Ascending aorta (tissue), 2 donors: Measurements from ENCODE around the gene CFAP91. TPM values are rescaled to one million over a fixed set of nuclear protein-coding genes. Genes with fewer than 3 reads are reported as not detected.
A peak's percentile ranks its signal among the peaks of the same experiment; 100 is the strongest.

ENCODE experiments used
- DNase-seq, 2 donors: peaks; one replicate each; pipeline ENCODE4 v3.0.0-alpha.2; 2019; ENCODE audit warnings: low spot score in 2 of 2
- H3K27ac ChIP-seq, 2 donors: fragments of 200-600 bp; sonication (generic); one replicate each; pipeline ENCODE4 v1.5.1; 2016 to 2017; ENCODE audit warnings: mild to moderate bottlenecking in 1 of 2
- H3K27me3 ChIP-seq: fragments of 200-600 bp; sonication (generic); one replicate; pipeline ENCODE4 v1.5.1; 2017
- H3K36me3 ChIP-seq, 2 donors: fragments of 200-600 bp; sonication (generic); one replicate each; pipeline ENCODE4 v1.5.1; 2016
- H3K4me1 ChIP-seq, 2 donors: fragments of 200-600 bp; sonication (generic); one replicate each; pipeline ENCODE4 v1.5.1; 2016 to 2017; ENCODE audit warnings: mild to moderate bottlenecking in 1 of 2
- H3K4me3 ChIP-seq, 2 donors: fragments of 200-600 bp; sonication (generic); one replicate each; pipeline ENCODE4 v1.5.1; 2016 to 2017; ENCODE audit warnings: mild to moderate bottlenecking in 1 of 2
- H3K9me3 ChIP-seq, 2 donors: fragments of 200-600 bp; sonication (generic); one replicate each; pipeline ENCODE4 v1.5.1; 2016
- intact Hi-C: fragments of 100-400 bp; cut with DNase I; formaldehyde crosslinking; loops from one replicate; pipeline ENCODE4 v1.15.1; 2023
- total RNA-seq: library from RNA; depleted of rRNA; stranded (reverse); fragments of >200 nt; gene quantifications from one replicate; pipeline ENCODE4 v1.1.0, GENCODE V29; 2016
- TF ChIP-seq, protein P1 (sequence below), 3 experiments: fragments of 200-600 bp in 2 of 3; fragments of 450-650 bp in 1 of 3; sonication (generic) in 2 of 3; IDR thresholded peaks; one replicate each; pipeline ENCODE4 v1.5.1; 2016 to 2019; ENCODE audit warnings: antibody characterized with exemption in 3 of 3, mild to moderate bottlenecking in 1 of 3, moderate library complexity in 1 of 3

Gene CFAP91
- total RNA-seq, 1 donor from 2014 or later: 3.5 TPM

DNA sequence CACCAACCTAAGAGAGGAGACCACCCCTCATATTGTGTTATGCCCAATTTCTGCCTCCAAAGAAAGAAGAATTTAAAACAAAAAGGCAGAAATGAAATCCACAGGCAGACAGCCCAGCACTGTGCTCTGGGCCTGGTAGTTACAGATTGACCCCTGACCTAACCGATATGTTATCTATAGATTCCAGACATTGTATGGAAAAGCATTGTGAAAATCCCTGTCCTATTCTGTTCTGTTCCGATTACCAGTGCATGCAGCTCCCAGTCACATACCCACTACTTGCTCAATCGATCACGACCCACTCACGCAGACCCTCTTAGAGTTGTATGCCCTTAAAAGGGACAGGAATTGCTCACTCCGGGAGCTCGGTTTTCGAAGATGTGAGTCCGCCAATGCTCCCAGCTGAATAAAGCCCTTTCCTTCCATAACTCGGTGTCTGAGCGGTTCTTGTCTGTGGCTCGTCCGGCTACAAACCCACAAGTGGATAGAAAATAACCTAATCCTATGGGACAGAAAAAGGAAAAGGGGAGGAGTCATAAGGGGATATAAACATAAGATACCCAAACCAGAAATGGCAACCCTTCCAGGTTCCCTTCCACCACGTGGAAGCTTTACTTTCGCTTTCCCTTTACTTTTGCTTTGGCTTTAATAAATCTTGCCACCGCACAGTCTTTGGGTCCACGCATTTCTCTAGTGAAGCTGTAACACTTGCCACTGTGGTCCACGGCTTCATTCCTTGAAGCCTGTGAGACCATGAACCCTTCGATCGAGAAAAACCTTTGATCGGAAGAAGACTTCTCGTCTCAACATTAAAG, 1.7 kb upstream of the CFAP91 start:
- no peak for DNase-seq
- intact Hi-C loops: loop anchor here (5.0 to 10.0 kb wide), 4 partner anchors 396 to 894 kb away; partner anchors contain the start of genes B4GALT4 and NDUFB4
- Histone ChIP-seq H3K9me3 (no peaks in the 10 kb centered on the region), H3K36me3 (no peaks in the 10 kb centered on the region), H3K4me1 (peaks cover 0 to 5% of the 10 kb centered on the region in 2 donors), H3K27me3 (peaks cover 3% of the 10 kb centered on the region), H3K4me3 (no peak overlapping the region), H3K27ac (no peak overlapping the region)
- TF ChIP-seq, protein P1, sequence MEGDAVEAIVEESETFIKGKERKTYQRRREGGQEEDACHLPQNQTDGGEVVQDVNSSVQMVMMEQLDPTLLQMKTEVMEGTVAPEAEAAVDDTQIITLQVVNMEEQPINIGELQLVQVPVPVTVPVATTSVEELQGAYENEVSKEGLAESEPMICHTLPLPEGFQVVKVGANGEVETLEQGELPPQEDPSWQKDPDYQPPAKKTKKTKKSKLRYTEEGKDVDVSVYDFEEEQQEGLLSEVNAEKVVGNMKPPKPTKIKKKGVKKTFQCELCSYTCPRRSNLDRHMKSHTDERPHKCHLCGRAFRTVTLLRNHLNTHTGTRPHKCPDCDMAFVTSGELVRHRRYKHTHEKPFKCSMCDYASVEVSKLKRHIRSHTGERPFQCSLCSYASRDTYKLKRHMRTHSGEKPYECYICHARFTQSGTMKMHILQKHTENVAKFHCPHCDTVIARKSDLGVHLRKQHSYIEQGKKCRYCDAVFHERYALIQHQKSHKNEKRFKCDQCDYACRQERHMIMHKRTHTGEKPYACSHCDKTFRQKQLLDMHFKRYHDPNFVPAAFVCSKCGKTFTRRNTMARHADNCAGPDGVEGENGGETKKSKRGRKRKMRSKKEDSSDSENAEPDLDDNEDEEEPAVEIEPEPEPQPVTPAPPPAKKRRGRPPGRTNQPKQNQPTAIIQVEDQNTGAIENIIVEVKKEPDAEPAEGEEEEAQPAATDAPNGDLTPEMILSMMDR (IDR thresholded peaks at IDR 0.05): no peak

DNA sequence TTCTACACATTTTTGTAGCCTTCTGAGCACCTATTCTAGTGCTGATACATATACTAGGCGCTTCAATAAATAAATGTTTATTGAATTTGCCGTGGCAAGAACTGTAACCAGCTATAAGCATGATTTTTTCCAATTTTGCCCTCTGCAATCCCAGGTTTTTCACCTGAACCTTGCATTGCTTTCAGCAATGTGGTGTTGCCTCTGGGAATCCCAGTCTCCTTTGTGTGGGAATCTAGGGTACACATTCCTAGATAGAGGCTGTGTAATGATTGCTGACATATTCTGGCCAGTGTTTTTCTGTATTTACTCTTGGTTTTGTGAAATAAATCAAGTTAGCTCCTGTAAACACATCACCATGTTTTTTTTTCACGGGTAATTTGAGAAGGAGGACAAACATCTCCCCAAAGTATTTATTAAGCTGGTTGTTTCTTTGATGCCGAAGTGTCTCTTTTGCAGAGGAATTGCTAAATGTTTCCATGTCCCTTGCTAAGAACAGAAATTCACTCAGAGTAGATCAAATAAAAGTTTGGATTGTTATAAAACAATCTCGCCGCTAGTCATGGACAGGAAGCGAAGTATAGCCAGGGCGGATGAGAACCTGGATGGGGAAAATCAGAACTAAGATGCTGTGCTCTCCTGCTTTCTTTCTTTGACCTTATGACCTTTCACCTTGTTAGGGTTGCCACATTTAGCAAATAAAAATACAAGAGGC, 1.2 kb downstream of the CFAP91 start:
- H3K27ac ChIP-seq: peak overlapping the region; percentile 31 to 58
- no peak for DNase-seq
- peak overlapping the region in 1 of 2 donors; percentile 73 for H3K4me3 ChIP-seq
- TF ChIP-seq, protein P1 (IDR thresholded peaks at IDR 0.05): no peak
- H3K27me3 ChIP-seq: no peaks in the 10 kb centered on the region
- H3K36me3 ChIP-seq: no peaks in the 10 kb centered on the region
- H3K9me3 ChIP-seq: no peaks in the 10 kb centered on the region
- intact Hi-C loops: loop anchor here (2.0 to 10.0 kb wide), 5 partner anchors 27 to 891 kb away; partner anchors contain the start of genes B4GALT4, COX17 and NDUFB4
- peaks cover 0 to 5% of the 10 kb centered on the region in 2 donors for H3K4me1 ChIP-seq

DNA sequence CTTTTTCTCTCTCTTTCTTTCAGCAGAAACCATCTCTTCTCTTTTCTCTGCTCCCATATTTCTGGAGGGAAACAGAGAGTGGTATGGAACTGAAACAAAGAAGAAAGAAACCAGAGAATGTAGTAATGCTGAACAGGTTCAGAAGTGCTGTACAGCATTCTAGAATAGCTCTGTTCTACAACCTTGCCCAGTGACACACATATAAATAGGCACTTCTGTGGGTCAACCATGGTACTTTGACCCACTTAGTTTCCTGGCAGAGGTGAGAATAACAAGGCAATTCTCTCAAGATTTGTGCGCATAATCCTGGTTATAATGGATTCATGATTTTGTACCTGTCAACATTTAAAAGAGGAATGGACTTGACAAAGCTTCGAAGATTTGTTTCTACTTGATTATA, 12.3 kb downstream of the CFAP91 start:
- no peak overlapping the region for H3K27ac ChIP-seq
- TF ChIP-seq, protein P1 (IDR thresholded peaks at IDR 0.05): no peak

DNA sequence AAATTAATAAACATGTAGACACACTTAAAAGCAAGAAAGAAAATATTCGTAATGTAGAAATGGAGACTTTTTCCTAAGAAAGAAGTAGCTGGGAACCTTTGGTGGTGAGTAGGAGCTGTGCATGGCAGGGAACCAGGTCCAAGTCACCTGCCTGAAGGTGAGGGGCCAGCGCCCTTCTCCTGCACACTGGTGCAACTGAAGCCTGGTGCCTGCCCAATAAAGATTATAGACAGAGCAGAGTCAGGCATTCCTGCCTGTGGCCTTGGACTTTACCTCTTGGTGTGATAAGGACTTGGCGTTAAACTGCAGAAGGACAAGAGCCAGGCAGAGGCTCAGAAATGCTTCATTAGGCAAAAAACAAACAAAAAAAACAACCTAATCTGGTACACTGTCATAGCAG, 14.2 kb downstream of the CFAP91 start:
- Histone ChIP-seq H3K27me3 (no peaks in the 10 kb centered on the region), H3K4me3 (no peak overlapping the region), H3K4me1 (no peaks in the 10 kb centered on the region), H3K36me3 (peaks cover 0 to 5% of the 10 kb centered on the region in 2 donors), H3K9me3 (no peaks in the 10 kb centered on the region), H3K27ac (no peak overlapping the region)
- intact Hi-C loops: no loop called here
- no peak for DNase-seq
- TF ChIP-seq, protein P1 (IDR thresholded peaks at IDR 0.05): no peak

More for the DNA sequence above, 12.3 kb downstream of the CFAP91 start:
- H3K27me3 ChIP-seq: no peaks in the 10 kb centered on the region
- no peak overlapping the region for H3K4me3 ChIP-seq
- intact Hi-C loops: no loop called here
- H3K36me3 ChIP-seq: peaks cover 0 to 5% of the 10 kb centered on the region in 2 donors
- DNase-seq: no peak
- H3K4me1 ChIP-seq: no peaks in the 10 kb centered on the region
- H3K9me3 ChIP-seq: no peaks in the 10 kb centered on the region

DNA sequence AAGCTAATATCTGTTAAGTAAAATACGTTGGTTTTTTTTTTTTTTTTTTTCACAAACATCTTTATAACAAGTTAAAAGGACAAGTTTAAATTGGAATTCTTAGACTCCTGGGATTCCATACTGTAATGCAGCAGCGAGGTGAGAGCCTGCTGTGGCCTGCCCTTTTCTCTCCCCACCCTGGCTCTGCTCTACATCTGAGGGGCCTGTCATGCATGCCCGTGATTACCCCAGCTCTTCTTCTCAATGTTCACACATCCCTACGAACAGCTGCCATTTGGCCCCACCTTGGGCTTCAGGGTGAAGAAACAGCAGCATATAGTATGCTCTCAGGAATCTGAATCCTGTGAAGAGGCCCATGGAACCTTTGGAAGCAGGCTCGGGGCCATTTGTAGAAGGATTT, 14.7 kb downstream of the CFAP91 start:
- Histone ChIP-seq H3K4me1 (no peaks in the 10 kb centered on the region), H3K9me3 (no peaks in the 10 kb centered on the region), H3K4me3 (no peak overlapping the region), H3K27me3 (no peaks in the 10 kb centered on the region), H3K27ac (no peak overlapping the region), H3K36me3 (peaks cover 0 to 5% of the 10 kb centered on the region in 2 donors)
- TF ChIP-seq, protein P1 (IDR thresholded peaks at IDR 0.05): no peak
- no peak for DNase-seq
- intact Hi-C loops: no loop called here
